Hematopoietic multipotent progenitor cell treated with erythropoietin and hydrocortisone succinate and interleukin-3 and kit ligand, for 6 days (in vitro differentiated cells): ENCODE data around the gene MOG.
A peak's percentile ranks its signal among the peaks of the same experiment; 100 is the strongest.
"Not testable (repeated sequence)": the region's sequence is repeated elsewhere in the genome, so short reads cannot be mapped to it uniquely, and the experiment has no call there.

ENCODE experiments used
- DNase-seq: peaks from one replicate; pipeline ENCODE4 v3.0.0-alpha.2; 2015

The MOG gene

GRCh38 chr6:29641430-29642148, 15.3 kb upstream of the MOG start:
- peak; percentile 74 for DNase-seq

DNA sequence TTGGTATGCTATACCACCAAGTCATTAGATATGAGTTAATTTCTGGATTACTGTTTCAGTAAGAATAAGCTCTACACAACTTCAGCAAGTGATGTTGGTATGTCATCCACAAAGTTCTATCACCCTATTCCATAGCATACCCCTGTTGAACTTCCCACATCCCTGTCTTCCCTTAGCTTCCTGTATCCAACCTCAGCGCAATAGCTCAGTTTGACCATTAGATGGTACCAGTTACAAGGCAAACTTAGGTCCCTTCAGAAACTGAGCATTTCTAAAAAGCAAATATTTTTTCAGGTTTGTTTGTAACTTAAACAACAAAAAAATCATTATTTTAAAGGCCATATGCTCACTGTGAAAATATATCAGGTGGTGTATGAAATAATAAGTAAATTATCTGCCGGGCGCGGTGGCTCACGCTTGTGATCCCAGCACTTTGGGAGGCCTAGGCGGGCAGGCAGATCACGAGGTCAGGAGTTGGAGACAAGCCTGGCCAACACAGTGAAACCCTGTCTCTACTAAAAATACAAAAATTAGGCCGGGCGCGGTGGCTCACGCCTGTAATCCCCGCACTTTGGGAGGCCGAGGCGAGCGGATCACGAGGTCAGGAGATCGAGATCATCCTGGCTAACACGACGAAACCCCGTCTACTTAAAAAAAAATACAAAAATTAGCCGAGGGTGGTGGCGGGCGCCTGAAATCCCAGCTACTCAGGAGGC, 8.8 kb upstream of the MOG start:
- peak; percentile 69 for DNase-seq

GRCh38 chr6:29649701-29650673, 6.9 kb upstream of the MOG start:
- DNase-seq, result peak; percentile 99

DNA sequence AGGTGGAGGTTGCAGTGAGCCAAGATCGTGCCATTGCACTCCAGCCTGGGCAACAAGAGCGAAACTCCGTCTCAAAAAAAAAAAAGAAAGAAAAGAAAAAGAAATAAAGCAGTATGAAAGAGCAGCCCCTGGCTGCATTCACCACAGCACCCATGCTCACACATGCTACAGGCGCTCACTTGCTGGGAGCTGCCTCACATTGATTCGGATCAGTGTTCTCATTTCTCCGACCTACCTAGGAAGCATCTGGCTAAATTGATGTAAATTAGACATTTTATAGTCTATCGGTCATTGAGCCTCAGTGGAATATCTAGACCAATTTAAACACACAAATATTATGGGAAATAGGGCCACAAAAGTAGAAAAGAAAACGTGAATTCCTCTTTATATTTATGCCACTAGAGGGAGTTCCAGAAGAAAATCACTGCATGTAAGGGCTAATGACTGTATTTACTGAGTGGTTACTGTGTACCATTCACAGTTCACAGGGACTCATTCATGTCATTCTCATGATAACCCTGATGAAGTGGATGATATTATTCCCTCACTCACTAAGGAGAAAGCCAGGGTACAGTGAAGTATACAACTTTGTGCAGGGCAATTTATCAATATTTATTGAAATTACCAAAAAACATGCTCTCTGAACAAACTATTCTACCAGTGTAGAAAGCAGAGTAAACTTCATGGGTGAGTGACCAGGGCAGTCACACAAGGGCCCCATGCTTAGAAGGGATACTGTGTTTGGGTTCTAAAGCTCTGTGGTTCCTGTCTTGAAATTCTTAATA, 5.3 kb upstream of the MOG start:
- DNase-seq, result peak; percentile 71

- DNase-seq, result no peak
These were observed 4.7 kb upstream of the MOG start for GRCh38 chr6:29652198-29652584.

GRCh38 chr6:29653452-29654038, 3.3 kb upstream of the MOG start:
- DNase-seq, result peak; percentile 89

DNA sequence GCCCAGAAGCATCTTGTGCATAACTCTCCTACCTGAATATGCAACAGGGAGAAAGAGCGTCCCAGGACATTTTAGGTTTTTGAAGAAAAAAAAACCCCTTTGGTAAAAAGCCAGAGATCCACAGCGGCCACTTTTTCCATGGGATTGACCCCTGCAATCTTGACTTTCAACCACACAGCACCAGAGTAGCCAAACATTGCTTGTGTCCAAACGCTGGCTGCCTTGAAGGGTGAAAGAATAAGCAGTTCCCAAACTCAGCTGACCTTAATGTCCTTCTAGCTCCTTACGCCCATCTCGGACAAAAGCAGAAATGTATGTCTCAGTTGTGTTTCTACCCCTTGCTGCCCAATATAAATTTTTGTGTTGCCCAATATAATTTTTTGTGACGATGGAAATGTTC, 1.2 kb upstream of the MOG start:
- no peak for DNase-seq

DNA sequence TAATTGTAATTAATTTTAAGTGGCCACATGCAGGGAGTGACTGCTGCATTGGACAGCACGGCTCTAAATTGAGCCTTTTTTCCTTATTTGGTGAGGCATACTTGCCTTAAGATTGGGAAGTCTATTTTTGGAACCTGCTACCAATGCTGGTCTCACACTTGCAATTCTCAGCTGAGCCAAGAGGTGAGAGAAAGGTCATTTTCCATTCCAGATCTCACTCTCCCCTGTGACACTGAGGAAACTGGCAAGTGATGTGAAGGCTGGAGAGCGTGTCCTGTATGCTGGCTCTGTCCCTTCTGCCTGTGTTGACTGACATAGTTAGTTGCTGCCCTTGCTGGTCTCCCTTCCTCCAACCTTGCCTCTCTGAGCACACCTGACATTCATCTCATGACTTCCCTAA, 735 bp upstream of the MOG start:
- DNase-seq, result no peak

DNA sequence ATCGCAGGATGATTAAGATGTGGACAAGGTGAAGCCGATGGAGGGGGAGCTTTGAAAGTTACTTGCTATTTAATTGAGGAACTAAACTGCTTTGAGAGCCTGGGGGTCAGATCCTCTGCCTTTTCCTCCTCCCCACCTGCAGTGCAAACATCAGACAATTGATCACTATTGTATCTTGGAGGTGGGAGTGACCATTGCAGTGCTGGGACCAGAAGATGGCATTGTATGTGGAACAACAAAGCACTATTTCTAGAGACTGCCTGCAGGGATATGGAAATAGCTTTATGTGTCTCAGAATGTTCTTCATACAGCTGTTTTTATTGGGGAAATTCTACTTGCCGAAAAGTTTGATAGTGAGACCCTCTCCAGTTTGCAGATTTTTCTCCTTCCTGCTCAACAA, 4.2 kb downstream of the MOG start:
- DNase-seq, result no peak

DNA sequence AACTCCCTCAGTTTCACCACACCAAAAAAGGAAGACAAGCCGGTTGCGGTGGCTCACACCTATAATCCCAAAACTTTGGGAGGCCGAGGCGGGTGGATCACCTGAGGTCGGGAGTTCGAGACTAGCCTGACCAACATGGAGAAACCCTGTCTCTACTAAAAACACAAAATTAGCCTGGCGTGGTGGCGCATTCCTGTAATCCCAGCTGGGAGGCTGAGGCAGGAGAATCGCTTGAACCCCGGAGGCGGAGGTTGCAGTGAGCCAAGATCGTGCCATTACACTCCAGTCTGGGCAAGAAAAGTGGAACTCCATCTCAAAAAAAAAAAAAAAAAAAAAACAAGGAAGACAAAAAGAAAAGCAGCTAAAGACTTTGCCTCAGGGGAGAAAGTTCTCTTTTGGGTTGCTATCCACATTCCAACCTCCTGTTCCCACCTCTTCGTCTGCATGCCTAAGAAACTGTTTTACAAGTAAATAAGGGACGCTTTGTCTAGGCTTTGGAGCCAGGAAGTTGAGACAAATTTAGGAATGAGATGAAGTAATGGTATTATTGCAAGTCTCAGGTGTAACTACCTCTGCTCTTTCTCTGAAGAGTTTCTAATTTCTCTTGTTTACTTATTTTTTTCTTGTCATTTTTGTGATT, 4.7 kb downstream of the MOG start:
- not testable (repeated sequence) for DNase-seq

DNA sequence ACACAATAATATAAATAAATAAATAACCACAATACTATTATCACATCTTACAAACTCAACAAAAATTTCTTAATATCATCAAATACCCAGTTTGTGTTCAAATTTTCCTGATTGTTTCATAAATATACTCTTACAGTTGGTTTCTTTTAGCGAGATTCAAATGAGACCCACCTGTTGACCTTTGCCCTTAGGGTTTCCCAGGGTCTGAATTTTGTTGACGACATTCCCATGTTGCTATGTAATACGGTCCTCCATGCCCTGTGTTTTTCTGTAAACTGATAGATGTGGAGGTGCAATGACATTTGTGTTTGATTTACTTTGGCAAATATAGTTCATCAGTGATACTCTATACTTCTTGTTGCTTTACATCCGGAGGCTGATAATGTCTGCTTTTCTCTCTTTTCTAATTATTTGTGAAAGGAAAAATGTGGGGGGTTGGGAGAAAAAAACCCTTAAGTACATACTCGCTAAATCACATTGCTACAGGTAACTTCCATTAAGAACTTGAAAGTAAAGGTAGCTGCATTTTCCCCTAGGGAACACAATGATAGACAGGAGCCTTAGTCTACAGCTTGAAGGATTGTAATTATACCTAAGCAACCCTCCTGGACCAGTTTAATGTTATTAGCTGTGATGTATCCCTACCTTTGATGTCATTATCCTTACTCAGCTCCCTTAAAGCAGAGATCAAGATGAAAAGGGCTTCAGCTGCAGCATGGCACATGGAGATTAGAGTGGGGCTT, 6.6 kb downstream of the MOG start:
- DNase-seq, result no peak

DNA sequence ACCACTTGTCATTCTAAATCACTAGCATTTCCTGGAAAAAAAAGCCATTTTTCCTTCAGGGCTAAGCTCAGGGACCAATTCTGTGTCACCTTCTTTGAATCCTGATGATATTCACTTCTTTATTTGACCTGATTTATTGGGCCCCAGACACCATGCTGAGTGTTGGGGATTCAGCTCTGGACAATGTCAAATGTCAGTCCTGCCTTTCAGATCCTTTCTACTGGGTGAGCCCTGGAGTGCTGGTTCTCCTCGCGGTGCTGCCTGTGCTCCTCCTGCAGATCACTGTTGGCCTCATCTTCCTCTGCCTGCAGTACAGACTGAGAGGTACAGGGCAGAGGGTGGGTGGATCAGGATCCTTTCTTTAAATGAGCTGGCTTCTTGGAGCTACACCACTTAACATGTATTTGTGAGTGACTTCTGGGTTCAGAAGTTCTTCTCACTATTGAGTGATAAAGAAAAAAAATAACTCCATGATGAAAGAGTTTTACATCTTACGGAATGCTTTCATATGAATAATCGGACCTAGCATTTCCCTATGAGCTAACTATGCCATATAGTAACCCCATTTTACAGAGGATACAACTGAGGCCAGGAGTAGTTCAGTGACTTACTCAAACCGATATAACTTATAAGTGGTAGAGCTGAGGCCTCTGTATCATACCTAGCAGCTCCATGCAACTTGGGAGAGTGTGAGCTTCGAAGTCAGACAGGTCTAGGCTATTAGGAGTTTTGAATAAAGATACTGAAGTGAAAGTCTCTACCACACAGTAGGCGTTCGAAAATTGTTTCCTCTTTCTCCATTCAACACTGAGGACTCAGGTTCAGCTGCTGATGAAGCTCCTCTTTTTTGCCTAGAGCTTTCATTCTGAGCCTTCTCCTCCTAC, 9.3 kb downstream of the MOG start:
- DNase-seq, result no peak

DNA sequence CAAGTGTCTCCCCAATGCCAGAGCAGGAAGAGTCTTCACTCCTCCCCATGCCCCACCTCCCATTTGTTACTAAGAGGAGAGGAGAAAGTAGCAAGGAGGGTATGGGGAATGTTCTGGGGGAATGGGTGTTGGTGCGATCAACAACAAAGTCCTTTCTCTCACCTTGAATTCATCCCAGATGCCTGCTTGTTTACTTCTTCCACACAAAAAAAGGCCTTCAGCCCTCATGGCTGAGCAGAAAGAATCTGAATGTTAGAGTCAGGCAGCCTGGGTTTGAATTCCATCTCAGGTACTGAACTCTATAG, 9.9 kb downstream of the MOG start:
- no peak for DNase-seq

DNA sequence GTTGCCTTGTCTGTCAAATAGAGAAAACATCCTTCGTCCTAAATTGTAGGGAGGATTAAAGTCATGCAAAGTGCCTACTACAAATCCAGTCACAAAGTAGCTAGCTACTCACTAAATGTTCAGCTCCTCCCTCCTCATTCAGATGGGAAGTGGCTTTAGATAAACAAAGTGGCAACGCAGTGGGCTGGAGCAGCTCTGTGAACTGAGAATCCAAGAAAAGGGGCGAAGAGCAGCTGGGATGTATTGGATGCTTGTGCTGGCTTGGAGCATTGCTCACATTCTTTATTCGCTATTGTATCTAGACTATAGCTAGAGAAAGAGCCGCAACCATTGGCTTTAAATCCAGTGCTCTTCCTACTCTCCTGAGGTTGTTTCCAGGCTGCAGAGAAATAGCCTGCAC, 10.3 kb downstream of the MOG start:
- no peak for DNase-seq

DNA sequence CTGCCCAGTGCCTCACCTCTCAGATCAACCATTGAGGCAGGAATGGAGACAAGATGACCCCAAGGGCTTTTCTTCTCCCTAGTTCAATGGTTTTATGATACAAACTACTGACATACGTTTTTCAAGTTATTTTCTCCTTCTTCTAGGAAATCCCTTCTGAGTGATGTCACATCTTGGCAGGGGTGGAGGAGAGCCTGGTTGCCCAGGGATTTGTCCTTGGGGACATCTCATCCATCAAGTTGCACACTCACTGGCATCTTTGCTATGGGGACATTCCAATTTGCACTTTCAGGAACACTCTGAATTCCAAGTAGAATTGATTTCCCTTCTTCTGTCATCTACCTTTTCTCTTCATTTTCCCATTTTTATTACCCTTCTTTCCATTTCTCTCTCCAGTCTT, 14.1 kb downstream of the MOG start:
- no peak for DNase-seq

GRCh38 chr6:29672116-29672515, 15.2 kb downstream of the MOG start:
- DNase-seq, result not testable (repeated sequence)

- DNase-seq, result no peak
These were observed 16.3 kb downstream of the MOG start for GRCh38 chr6:29673161-29673560.

GRCh38 chr6:29674008-29674407, 17.1 kb downstream of the MOG start:
- no peak for DNase-seq

- no peak for DNase-seq
These were observed 18.7 kb downstream of the MOG start for GRCh38 chr6:29675561-29675960.

- DNase-seq, result no peak
These were observed 20.2 kb downstream of the MOG start for GRCh38 chr6:29676981-29677601.
